HG03097 (cell line): ENCODE results near the gene HBB.

Experiments used
- ATAC-seq: cut with Tn5 transposase; IDR thresholded peaks from one replicate; pipeline ENCODE4 v1.9.1; 2021; ENCODE audit not compliant: unreplicated experiment, low FRiP score

HBB gene

GRCh38 chr11:5229356-5229755 is 2.5 kb upstream of the HBB start:
- no peak for ATAC-seq

- no peak for ATAC-seq
These were observed 1.3 kb upstream of the HBB start for GRCh38 chr11:5228124-5228523.

GRCh38 chr11:5227681-5228080 is 810 bp upstream of the HBB start:
- no peak for ATAC-seq

- no peak for ATAC-seq
These were observed 1.4 kb downstream of the HBB start for GRCh38 chr11:5225480-5225871.

GRCh38 chr11:5224538-5225479 is 2.1 kb downstream of the HBB start:
- no peak for ATAC-seq

GRCh38 chr11:5223686-5224085 is 3.2 kb downstream of the HBB start:
- no peak for ATAC-seq

- ATAC-seq: no peak
These were observed 3.7 kb downstream of the HBB start for GRCh38 chr11:5223146-5223545.

GRCh38 chr11:5210376-5210885 is 16.4 kb downstream of the HBB start:
- no peak for ATAC-seq

- peak; percentile 57 for ATAC-seq
These were observed 22.1 kb downstream of the HBB start for GRCh38 chr11:5204787-5205186.

- no peak for ATAC-seq
These were observed 23.5 kb downstream of the HBB start for GRCh38 chr11:5203366-5203765.

- no peak for ATAC-seq
These were observed 26.3 kb downstream of the HBB start, which contains the start of gene OR51V1 for GRCh38 chr11:5200582-5200981. OR51V1 (minus strand) TSS chr11:5200682; CDS start chr11:5200682, 0 bp downstream.

GRCh38 chr11:5198285-5198684 is 28.6 kb downstream of the HBB start:
- no peak for ATAC-seq

- no peak for ATAC-seq
These were observed 29.3 kb downstream of the HBB start for GRCh38 chr11:5197536-5197935.

GRCh38 chr11:5196731-5197130 is 30.1 kb downstream of the HBB start:
- ATAC-seq: no peak

- no peak for ATAC-seq
These were observed 30.8 kb downstream of the HBB start for GRCh38 chr11:5196067-5196466.

GRCh38 chr11:5192738-5193137 is 34.1 kb downstream of the HBB start:
- no peak for ATAC-seq

- ATAC-seq: no peak
These were observed 38.7 kb downstream of the HBB start for GRCh38 chr11:5188201-5188600.

GRCh38 chr11:5178046-5178837 is 48.6 kb downstream of the HBB start:
- no peak for ATAC-seq
